ENCODE measurements around the gene MRPL49.
"Not testable (repeated sequence)": the region's sequence is repeated elsewhere in the genome, so short reads cannot be mapped to it uniquely, and the experiment has no call there.

Gene MRPL49

DNA sequence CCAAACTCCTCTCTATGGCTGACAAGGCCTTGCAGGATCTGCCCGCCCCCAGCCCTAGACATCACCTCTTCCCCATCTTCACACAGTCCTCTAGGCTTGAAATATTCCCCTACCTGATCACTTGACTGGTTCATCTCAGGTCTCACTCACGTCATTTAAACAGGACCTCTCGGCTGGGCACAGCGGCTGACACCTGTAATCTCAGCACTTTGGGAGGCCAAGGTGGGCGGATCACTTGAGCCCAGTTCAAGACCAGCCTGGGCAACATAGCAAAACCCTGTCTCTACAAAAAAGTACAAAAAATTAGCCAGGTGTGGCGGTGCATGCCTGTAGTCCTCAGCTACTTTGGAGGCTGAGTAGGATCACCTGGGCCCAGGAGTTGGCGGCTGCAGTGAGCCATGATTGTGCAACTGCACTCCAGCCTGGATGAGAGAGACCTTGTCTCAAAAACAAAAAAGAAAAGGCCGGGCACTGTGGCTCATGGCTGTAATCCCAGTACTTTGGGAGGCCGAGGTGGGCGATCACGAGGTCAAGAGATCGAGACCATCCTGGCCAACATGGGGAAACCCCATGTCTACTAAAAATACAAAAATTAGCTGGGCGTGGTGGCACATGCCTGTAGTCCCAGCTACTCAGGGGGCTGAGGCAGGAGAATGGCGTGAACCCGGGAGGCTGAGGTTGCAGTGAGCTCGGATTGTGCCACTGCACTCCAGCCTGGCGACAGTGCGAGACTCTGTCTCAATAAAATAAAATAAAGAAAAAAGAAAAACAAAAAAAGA lies 3.0 kb upstream of the MRPL49 start:
- DNase-seq, result not testable (repeated sequence)

DNA sequence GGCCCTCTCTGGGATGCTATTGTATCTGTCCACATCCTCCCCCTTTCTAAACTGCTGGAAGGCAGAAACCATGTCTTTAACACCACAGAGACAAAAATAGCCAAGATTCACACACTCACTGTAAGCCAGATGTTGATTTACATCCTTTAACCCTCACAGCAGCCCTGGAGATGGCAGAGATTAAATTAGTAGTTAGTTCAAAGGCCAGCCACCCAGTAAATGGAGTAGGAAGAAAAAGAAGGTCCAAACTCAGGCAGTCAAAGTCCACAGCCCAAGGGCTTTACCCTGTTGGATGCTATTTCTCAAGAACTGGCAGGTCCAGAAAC lies 2.5 kb upstream of the MRPL49 start:
- no peak for DNase-seq

DNA sequence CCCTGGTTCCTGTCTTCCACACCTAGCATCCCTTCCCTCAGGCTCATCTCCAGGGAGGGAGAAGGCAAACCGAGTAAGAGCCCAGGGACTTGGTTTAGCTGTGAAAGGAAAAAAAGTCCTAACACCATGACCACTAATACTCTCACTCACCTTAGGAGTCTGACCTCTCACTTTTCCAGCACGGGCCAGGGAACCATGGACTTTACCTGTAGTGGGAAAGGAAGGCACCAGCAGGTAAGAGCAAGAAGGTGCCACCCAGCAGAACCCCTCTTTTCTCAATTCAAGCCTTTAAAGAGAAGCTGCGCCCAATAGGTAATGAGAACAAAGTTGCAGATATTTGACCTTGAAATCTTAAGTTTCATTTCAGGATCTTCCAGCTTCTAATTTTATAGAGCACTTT lies 1.3 kb upstream of the MRPL49 start:
- no peak for DNase-seq

DNA sequence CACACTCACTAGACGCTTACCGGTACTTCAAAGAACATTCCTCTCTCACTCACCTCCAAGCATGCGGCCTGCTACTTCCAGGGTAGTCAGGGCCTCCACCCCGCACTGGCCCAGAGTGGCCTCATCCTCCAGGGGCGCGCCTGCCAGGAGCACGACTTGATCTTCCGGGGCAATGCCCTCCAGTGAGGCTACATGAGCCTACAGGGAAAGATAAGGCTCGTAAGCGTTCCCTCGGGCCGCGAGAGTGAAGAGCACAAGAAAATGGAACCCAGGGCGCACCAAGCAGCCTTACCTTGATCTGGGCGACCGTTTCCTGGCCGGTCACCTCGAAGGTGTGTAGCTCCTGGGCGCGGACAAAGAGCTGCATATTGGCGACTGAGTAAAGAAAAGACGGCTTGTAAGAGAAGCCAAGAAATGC lies 665 bp upstream of the MRPL49 start:
- DNase-seq, result no peak

DNA sequence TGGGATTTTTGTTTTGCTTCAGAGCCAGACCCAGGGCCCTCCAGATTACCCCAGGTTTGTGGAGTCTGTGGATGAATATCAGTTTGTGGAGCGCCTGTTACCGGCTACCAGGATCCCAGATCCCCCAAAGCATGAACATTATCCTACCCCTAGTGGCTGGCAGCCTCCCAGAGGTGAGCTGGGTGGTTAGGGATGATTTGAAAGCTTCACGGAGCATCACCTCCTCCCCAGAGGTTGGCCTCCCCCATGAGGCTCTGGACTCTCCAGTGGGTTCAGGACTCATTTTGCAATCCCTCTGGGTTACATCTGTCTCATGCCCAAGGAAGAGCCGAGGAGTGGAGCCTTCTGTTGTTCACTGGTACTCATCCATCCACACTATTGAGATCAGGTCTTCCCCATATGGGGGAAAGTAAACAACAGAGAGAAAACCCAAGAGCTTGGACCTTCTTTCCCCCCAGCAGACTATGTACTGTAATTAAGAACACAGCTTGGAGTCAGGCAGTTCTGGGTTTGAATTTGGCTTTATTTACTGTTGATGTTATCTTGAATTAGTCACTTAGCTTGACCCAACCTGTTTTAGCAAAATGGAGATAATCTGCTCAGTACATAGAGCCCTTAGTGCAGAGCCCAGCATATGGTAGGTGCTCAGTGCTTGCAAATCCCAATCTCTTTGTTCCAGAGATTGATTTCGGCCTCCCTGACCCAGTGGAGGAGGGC lies 2.5 kb downstream of the MRPL49 start:
- DNase-seq, result no peak

DNA sequence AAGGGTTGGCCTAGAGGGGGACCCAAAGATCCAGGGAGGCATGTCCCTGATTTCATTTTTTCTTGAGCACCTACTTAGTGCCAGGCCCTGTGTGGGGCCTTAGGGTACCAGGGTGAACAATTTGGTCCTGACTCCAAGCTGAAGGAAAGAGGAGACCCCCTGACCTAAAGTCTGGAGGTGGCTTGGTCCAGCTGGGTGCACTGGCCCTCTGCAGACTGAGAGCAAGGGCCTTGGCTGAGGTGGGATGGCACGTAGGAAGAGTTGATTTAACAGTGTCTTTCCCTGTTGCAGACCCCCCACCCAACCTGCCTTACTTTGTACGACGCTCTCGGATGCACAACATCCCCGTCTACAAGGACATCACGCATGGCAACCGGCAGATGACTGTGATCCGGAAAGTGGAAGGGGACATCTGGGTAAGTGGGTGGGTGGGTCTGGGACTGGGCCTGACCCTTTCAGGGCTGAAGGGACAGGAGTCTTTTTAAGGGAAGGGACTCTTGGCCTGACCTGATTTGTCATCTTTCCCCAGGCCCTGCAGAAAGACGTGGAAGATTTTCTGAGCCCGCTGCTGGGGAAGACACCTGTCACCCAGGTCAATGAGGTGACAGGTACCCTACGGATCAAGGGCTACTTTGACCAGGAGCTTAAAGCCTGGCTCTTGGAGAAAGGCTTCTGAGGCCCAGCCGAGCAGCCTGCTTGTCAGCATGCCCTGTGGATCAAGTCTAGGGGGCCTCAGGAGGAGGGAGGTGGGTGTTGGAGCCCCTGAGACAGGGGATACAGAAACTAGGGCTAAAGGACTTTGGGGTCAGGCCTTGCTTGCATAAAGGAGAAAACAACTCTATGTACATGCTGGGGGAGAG lies 3.3 kb downstream of the MRPL49 start:
- DNase-seq, result no peak

DNA sequence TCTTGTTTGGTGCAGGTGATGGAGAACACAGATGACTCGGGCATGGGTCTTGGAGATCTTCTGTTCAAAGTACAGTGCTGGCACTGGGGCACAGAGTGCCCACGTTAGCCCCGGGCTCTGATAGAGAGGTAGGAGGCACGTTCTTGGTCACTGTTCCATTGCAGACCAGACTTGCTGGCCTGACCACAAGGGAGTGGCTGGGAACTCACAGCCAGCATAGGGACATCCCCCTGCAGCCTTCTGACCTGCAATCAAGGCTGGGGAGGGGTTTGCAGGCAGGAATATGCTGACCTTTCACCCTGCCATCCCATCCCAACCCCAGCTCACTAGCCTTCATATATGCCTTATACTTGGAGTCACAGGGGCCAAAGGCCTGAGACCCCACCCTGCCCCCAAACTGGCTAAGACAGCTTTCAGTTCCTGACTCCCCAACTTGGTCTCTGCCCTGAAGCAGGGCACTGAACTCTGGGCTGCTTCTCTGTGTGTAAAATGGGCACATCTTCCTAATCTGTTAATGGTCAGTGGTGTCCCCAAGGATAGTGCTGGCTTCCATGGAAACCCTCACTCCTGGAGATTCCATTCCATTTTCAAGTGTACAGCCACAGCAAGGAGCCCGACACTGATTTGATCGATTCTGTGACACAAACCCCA lies 4.6 kb downstream of the MRPL49 start:
- no peak for DNase-seq

DNA sequence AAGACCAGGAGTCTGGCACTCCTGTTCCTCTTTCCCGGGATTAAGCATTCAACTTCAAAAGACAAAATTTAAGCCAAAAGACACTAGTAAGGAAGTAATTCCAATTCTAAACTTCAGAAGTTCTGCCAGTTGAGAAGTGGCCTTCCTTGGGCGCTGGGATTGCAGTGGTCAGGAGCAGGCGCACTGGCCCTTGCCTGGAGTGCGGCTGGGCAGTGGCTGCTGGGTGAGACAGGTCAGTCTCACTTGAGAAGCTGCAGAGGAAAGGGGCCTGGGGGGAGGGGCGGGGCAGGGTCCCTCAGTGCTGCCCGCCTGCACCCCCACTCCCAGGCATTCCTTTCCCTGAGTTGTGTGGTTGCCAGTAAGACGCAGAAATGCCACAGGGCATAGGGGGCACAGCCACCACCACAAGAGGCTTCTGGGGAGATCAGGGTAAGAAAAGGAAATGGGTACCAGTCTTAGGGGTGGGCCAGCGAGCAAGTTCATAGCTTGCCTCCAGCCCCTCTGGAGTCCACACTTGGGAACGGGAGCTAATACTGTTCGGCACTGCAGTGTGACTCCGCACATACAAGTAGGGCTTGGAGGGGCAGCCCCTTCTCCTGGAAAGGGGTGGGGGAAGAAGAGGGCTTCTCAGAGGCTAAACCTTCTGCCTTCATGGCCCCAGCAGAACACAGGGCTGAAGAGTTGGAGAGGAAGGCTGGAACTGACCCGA lies 5.5 kb downstream of the MRPL49 start:
- no peak for DNase-seq

DNA sequence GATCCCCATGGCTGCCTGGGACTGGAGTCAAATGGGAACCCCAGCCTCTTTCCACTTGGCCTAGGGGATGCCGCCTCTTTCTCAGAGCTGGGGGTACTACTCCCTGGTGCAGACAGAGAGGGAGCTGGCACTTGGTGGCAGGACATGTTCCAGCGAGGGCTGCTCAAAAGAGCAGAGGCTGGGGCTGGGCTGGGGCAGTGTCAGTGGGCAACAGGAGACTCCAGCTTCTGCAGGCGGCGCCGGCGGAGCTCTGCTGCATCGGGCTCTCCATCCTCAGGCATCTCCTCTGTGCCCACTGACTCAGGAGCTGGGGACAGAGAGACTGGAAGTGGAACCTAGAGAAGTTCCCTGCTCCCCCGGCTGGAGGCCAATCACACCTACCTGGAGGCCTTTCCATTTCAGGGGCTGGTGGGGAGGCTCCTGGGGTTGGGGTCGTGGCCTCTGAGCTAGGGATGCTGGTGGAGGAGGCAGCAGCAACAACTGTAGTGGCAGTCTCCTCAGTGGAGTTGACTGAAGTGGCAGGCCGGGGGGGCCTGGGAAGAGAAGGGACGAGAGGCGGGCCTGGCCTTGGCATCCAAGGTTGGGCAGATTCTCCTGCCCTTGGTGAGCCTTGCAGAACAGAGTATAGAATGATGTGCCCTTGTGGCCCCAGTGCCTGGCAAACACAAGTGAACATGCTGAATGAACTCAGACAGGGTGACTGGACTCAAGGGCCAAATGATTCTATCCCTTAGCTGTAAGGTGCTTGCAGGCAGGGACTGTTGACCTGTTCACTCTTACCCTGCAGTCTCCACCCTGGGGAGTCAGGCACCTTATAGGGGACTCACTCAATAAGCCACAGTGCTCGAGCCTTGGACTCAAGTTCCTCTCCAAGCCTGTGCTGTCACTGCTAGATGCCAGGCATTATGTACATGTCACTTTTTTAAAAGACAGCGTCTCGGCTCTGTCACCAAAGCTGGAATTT lies 6.3 kb downstream of the MRPL49 start:
- no peak for DNase-seq

DNA sequence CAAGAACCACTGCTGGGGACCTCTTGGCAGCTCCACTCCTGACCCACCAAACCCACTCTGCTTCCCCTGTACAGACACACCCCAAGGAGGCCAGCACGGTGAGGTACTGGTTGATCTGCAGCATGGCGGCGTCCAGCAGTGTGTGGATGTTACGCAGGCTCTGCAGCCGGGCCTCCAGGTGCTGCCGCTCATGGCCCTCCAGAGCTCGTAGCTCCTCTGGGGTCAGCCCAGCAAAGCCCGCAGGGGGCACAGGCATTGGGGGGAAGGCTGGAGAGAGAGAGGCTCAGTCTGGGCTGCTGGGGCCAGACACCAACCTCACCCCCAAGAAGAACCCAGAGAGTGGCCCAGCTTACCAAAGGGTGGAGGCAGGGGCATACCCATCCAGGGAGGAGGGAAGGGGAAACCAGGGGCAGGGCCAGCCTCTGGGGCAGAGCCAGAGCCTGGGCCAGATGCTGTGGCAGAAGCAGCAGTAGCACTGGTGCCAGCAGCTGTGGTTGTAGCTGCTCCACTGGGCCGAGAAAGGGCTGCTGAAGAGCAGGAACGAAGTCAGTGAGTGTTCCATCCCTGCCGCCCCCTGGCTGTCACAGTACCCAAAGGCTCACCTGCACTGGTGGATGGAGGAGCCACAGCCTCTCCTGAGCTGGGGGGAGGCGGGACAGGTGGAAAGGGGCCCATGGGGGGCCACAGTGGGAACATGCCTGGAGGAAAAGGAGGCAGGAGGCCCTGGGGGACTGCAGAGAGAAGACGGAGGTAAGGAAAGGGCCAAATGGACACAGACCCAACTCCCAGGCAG lies 7.7 kb downstream of the MRPL49 start:
- DNase-seq, result no peak

DNA sequence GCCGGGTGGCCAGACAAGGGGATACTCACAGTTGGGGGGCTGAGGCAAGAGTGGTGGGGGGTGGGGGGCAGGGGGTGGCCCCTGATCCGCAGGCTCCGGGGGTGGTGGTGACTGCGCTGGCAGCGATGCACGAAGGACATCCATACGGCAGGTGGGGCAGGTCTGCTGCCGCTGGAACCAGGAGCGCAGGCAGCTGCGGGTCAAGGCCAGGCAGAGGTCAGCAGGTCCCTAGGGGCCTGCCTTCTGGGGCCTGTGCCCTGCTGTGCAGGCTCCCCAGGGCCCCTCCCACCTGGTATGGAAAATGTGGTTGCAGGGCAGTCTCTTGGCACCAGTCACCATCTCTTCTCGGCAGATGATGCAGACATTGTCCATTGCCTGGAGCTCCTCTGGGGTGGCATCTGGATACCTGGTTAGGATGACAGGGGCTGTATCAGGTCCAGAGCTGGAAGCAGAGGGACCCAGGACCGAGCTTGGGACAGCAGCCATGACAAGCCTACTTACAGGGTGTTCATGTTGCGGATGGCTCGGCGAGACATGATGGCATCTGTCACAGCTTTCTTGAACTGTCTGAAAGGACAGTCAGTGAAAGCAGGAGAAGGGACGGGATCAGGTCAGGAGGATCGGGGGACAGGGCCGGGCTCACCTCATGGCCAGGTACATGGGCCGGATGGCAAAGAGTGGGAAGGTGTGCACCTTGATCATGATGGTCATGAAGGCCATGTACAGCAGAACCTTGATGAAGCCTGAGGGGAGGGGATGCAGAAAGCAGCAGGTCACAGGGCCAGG lies 8.7 kb downstream of the MRPL49 start:
- no peak for DNase-seq

DNA sequence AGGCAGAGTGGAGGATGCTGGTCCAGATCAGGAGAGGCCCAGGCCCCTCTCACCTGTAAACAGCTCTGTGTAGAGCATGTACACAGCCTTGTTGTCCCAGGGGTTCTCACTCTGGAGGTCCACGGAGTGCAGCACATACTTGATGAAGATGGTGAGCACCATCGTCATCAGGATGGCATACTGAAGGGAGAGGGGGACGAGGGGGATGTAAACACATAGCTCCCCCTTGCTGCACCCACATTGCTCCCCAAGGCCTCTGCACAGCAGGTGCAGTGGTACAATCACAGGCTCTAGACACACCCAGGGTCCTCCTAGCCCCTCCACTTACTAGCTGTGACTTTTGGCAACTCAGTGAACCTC lies 9.3 kb downstream of the MRPL49 start:
- no peak for DNase-seq

DNA sequence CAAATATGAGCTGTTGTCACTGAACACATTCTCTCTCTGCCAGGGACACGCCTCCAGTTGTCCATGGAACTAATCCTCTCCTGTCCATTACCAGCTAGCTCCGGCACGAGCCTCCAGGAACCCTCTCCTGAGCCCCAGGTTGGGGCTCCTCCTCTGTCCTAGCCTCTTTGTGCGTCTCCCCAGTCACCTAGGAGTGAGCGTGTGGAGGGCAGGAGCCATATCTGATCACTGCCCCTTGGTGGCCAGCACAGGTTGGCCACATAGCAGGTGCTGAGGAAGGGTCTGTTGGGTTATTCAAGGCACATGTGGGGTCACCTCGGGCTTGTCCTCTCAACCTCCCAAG lies 9.7 kb downstream of the MRPL49 start:
- DNase-seq, result no peak

DNA sequence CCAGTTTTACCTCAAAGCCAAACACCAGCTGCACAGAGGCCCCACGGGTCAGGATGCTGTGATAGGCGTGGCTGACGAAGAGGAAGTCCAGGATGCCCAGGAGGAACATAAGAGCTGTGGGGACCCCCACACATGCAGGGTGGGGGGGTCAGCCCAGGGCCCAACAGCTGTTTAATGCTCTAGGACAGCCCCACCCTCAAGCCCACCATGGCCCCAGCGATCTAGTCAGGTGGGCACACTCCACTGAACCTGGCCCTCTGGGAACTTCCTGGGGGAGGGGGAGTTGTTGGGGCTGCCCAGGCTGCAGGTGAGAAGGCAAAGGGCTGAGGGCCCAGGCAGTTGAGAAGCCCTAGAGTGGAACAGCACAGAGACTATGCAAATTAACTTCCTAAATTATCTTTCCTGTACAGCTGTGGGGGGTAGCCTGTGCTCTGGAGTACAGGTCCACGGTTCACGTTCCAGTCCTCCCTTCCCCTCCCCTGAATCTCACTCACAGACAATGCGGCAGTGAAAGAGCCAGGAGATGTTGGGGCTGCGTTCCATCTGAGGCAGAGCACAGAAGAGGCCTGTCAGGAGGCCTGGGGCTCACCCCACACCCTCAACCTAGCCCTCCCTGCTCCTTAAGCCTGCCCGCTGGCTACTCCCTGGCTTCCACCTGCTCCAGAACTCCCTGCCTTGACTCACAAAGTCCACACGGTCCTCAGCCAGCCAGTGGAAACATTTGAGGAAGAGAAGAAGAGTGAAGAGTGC lies 10.3 kb downstream of the MRPL49 start:
- DNase-seq, result no peak

DNA sequence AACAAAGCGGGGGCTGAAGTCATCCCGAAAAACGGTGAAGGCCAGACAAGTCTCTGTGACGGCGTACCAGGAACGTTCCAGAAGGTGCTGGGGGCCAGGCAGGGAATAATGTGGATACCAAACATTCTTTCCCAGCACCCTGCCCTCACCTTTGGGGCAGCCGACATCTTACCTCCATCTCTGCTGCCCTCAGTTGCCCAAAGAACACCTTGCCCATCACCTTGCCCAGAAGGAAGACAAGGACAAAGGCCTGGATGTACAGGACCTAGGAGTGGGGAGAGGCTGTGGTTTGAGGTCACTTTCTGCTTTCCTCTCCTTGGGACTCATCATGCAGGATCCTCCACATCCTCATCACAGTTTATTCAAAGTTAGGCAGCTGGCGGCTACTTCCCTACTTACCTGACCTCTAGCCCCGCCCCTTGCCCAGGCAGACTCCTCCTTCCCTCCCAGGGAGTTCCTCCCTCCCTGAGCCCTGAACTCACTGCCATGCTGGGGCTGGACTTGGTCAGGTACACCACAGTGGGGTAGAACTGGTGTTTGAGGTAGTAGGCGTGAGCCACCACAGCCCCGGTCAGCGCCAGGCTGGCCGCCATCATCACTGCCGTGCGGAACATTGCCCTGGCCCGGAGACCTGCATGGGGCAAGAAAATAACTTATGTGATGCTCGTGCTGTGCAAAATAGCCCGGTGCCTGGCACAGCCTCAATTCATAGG lies 11.0 kb downstream of the MRPL49 start:
- peak; percentile 81 for DNase-seq

DNA sequence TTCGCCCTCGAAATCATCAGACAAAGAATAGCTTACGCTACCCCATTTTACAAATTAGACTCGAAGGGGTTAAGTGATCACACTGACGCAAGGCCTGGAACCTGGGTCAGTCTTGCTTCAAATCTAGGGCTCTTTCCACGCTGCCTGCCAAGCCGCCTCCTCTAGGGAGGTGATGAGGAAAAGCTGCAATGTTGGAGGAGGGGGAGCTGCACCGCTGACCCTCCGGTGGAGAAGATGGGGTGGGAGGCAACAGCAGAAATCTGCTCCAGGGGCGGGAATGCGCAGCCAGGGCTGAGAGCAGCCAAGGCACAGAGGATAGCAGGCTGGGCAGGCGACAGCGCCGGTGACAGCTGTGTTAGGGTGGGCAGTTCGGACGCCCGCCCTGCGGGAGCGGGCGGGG lies 11.6 kb downstream of the MRPL49 start:
- DNase-seq, result peak; percentile 31

DNA sequence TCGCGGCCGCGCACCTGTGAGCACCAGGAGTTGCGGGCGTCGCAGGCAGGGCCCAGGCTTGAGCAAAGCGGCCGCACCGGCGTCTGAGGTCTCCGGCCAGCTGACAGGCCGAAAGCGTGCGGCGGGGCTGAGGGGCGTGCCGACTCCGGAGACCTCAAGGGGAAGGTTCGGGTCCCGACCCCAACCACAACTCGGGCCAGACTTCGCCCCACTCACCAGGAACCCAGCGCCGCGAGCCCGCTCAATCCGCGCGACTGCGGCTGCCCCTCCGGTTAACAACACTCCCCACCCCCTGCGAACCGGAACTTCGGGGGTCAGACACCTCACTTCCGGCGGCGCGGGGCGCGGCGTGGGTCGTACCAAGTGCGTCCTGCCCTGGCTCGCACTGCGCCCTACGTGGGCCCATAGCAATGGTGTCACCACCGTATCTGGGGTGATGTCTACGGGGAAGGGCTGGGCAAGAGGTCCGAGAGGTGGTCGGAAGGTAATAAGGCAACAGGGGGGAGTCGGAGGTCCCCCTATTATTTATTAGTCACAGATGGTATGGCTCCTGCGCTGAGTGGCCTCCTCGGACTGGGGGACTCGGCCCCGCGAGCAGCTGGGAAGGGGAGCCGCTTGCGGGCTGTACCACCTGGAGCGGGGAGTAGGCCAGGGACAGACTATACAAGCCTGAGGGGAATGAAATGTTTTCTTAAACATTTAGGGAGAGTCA lies 12.3 kb downstream of the MRPL49 start, which contains the start of gene SYVN1:
TSS of gene SYVN1 (minus strand) at position 280 of the 712 bp plus-strand sequence. CDS start 918 bp downstream, outside the sequence.
- peak; percentile 94 for DNase-seq
